ENCODE results near the gene FMN1.

The FMN1 gene

DNA sequence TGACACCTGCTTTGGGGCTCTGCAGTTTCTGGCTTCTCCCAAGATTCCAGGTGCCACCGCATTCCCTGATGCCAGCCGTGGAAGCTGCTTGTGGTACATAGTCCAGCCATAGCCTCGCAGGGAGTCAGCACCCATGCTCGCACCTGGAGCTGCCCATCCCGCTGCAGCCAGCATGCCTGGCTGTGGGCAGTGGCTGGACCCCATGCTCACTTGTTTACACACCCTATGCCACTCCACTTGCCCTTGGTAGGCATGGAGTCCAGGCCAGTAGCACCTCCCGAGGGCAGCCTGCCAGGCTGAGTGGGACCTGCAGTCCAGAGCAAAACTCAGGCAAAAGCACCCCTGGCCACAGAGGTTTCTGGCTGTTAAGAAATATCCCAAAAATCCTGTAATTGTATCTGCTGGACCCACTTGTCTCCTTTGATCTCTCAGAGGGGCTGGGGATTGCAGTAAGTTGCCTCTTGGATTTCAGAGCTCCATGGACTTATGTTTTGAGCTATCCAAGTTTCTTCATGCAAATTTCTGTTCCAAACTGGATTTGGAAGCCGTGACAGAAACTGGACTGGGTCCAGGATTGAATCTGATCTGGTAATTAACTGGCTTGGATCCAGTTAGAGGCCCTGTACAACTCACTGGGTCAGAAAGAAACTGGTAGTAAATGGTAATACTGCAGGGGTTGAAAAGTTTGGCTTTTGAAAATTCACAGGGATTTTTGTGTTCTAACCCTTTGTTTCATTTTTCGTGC lies 149.3 kb downstream of the FMN1 start:
- no peak for DNase-seq

DNA sequence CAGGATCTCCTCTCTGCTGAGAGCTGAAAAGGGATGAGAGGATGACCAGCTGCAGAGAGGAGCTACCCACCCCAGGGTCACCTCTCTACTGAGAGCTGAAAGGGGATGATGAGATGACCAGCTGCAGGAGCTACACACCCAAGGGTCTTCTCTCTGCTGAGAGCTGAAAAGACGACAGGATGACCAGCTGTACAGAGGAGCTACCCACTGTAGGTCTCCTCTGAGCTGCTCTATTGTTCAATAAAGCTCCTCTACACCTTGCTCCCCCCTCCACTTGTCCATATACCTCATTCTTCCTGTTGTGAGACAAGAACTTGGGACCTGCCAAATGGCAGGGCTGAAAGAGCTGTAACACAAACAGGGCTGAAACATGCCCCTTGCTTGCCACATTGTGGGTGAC lies 149.9 kb downstream of the FMN1 start:
- no peak for DNase-seq

DNA sequence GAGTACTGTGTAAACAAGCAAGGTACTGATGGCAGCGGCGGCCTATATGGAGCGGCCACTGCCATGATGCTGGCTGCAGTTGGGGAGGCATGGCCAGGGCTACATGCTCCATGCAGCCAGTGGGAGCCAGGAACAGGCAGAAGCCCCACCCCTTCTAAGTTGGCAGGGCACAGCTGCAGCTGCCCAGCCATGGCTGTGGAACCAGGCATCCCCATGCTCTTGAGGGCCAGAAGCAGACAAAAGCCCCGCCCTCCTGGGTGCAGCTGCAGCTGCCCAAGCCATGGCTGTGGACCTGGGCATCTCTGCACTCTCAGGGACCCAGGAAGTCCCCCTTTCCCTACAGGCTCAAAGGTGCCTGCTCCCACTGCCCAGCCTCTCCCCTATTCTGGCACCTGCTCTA lies 150.9 kb downstream of the FMN1 start:
- DNase-seq = no peak

DNA sequence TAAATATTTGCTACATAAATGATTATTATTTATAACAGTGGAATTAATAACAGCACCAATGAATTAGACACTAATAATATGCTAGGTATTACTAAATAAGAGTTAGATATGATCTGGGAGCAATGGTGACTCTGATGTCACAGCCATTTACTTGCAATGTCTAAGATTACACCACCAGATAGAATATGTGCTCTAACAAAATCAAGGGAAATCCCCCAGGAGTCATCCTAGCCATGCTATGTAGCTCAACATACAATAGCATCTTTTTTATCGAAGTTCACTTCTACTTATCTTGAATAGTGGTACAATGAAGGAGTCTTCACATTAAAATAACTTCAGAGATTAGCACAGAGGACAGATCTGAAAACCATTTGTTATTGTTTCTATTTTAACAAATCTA lies 154.0 kb downstream of the FMN1 start:
- DNase-seq = no peak

DNA sequence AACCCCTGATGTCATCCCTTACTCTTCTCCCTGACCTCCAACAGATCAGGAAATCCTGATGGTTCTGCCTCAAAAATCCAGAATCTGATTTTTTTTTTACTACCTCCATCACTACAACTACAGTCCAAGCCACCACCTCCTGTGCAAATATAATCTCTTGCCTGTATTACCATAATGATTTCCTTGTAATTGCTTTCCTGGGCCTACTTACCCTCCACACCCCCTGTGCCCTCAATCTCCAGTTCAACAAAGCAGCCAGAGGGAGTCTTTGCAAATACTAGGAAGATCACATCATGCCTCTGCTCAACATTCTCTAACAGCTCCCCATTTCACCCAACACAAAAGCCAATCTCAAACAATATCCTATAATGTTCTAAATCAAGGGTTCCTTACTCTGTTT lies 159.9 kb downstream of the FMN1 start:
- DNase-seq = no peak

DNA sequence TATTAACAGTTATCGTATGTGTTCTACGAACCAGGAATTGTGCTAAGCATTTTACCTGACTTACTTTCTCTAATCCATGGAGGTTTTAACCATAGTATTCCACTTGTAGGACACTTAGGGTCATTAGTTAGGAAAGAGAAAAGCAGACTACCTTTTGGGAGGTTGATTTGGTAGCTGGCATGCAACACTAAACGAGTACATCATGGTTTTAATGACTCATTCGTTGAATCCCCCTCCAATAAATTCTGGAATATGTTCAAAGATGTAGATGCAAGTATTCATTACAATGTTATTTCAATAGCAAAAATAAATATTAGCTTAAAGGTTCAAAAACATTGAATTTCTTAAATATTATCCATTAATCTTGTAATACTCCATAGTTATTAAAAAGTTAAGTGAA lies 162.5 kb downstream of the FMN1 start:
- no peak for DNase-seq

DNA sequence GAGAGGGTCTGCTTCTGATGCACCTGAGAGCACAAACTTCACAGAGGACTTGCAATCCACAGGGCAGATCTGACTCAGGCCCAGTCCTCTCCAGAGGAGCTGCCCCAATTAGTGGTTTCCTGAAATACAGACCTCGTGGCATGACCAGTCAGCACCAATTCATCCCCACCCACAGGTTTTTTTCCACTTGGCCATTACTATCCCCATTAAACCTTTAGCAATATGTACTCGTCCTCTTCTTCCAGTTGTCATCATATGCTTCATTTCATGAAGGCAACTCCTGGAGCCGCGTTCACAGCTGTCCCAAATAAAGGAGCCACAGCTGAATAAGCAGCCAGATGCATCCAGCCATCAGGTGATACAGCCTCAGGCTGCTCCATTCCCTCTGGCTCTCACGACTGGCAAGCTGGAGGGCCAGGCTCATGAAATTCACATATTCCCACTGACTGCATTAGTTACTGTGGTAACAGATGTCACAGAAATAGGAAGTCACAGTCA lies 163.1 kb downstream of the FMN1 start:
- no peak for DNase-seq

DNA sequence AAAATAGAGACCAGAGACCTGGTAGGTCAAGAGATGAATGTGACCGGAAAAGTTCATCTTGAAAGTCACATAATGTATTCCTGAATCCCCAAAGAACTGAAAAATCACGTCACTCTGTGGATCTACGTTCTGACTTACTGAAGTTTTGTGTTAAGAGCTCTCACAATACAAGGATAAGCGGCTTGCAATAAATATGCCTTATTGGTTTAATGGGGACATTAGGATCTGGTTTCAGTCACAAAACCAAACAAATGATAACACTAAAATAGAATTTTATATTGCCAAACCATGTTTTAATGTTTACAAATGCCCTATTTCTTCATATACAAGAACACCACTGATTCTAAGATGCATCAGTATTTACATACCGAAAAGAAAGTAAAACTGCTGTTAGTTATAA lies 164.2 kb downstream of the FMN1 start:
- no peak for DNase-seq

DNA sequence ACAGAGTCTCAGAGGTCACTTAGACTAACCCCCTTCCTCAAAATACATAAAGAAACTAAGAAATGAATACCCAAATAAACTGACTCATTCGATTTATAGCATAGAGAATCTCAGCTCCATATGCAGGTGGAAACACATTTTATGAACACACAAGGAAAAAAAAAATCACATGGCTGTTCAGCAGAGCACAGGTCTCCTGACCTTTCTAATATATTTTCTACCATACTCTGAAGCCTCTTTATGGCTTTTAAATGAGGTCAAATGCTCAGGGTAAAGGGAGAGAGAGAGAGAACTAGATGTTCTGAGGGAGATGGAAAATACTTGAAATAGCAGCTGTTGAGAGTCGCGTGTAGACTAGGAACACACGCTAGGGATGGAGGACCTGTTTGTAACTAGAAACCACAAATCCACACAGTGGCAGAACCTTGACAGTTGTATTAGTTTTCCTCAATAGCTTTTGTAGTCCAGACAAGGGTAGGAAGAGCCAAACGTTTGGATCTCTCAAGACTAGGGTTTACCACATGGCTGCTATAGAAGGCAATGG lies 165.3 kb downstream of the FMN1 start:
- DNase-seq = no peak

DNA sequence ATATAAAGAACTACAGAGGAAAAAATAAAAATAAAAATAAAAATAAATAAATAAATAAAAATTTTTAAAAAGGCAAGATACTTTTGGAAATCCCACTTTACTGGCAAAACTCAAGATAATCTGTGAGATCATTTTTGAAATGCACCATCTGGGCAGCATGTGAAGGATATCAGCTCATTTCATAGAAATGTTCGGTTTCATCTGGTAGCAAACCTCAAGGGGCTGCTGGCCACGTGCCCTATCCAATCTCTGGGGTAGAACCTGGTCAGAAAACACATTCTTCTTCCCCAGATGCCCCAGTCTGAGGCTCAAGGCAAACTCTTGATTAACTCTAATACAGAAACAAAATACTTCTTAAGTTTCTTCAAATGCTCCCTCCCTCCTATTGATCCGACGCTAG lies 166.0 kb downstream of the FMN1 start:
- DNase-seq = no peak

DNA sequence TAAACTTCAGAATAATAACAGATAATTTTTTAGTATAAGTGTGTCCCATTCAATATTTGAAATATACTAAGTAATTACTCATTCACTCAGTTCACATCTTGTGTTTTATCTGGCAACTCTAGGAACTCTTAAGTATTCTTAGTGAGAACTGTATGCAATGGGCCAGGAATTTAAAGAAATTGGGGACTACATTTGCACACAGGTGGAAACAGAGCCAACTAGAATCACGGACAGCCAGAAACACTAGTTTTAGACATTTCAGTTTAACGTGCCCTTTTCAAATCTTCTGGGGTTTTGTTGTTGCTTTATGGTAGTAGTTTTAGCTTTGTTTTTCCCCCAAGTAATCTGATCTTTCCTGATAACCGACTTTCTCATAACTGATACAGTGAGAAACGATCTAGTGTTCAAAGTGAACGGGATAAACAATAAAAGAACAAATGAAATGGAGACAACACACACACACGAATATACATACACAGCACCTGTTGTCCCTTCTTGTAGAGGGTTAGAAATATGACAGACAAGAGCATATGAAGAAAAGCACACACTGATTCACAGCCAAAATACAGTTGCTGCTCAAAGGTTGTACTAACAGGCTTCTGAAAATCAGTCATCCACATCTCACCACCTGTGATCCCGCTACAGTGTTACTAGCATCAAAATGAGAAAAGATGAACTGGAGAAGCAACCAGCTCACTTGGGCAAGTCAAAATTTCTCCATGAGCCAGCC lies 167.0 kb downstream of the FMN1 start:
- no peak for DNase-seq

DNA sequence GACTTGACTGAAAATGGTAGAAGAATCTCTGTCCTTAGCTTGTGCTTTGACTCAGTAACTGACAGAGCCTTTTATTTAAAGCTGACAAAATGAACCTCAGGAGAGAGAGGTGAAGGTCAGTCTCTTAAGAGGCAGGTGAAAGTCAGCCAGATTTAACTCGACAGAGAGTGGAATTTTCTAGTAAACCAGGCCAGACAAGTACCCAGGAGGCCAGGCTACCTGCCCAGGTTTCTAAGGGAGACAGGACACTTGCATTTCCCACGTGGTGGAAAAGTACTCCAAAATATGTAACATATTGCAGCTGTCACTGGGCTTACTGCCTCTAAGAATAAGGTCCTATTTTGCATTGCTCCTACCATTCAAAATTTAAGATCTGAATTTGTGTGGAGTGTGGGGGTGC lies 167.9 kb downstream of the FMN1 start:
- DNase-seq = no peak

DNA sequence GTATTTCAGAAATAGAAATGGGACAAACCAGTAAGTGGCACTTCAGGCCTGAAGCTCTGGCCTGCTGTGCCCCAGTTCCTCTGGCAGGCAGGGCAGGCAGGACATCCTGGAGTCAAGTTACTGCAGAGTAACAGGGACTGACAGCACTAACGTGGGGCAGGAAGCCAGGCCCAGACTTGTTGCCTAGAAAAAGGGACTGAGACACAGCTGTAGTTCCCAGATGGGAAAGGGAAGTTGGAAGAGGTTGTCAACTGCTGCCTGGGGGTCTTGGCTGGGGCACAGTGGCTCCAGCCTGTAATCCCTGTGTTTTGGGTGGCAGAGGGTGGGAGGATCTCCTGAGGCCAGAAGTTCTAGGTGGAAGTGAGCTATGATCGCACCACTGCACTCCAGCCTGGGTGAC lies 171.9 kb downstream of the FMN1 start:
- no peak for DNase-seq

DNA sequence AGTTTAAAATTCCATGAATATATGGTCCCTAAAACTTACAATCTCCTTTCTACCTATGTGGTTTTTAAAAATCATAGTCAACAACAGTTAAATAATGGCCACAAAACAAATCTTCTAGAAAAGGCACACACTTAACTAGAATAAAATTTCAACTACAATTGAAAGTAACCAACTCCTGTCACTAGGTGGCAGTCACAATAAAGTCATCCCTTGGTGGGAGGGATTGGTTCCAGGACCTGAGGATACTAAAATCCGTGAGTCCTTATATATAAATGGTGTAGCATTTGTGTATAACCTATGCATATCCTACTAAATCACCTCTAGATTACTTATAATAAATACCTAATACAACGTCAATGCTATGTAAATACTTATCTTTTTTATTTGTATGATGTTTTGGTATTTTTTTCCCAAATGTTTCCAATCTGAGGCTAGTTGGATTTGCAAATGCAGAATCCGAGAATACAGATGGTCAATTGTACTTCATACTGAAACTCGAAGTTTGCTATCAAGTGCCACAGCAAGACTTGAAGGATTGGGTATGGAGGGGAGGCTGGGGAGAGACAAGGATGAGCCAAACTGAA lies 172.6 kb downstream of the FMN1 start:
- DNase-seq = no peak

DNA sequence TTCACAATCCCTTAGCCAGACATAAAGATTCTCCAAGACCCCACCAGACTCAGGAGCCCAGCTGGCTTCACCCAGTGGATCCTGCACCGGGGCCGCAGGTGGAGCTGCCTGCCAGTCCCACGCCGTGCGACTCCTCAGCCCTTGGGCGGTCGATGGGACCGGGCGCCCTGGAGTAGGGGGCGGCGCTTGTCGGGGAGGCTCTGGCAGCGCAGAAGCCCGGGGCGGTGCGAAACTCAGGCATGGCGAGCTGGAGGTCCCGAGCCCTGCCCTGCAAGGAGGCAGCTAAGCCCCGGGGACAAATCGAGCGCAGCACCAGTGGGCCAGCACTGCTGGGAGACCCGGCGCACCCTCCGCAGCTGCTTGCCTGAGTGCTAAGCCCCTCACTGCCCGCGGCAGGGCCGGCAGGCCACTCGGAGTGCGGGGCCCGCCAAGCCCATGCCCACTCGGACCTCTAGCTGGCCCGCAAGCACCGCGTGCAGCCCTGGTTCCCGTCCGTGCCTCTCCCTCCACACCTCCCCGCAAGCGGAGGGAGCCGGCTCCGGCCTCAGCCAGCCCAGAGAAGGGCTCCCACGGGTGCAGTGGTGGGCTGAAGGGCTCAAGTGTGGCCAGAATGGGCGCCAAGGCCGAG lies 175.0 kb downstream of the FMN1 start:
- DNase-seq = no peak

DNA sequence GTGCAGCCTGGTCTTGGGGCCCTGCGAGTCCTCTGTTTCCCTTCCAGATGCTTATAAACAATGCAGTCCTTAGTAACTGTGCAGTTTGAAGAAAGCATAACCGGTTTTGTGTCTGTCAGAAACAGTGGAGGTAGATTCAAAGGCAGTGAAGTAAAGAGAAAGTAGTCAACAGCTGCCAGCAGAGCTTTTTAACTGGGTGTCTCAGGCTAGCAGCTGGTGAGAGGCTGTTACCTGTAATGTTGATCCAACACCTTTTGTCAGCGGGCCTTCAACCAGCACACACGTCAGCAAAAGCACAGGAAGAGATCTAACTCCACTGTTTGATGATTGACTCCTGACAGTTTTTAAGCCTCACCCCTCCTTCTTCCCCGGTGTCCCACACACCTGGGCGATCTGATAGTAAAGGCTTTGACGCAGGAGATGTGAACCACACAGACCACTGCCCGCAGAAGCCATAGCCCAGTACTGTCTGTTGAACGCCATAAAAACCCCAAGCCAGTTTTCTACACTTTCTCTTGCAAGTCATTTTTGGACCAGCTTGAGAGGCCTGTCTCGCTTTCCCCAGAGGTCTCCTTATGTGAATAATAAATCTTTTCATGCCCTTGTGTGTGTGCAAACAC lies 178.0 kb downstream of the FMN1 start:
- no peak for DNase-seq

DNA sequence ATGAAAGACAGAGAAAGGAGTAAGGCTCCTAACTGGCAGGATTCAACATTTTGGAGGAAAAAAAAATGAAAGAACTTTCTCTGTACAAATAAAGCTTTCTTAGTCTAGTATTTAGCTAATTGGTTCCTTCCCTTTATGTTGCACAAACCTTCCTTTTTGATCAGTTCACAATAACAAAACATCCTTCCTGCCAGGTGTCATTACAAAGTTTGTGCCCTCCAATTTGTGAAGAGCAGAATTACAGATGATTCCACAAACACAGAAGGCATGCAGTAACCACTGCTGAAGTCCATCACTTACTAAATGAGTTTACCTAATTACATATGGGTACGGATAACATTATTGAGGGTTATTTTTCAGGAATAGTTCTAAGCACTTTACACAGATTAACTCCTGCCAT lies 179.9 kb downstream of the FMN1 start:
- DNase-seq = no peak

DNA sequence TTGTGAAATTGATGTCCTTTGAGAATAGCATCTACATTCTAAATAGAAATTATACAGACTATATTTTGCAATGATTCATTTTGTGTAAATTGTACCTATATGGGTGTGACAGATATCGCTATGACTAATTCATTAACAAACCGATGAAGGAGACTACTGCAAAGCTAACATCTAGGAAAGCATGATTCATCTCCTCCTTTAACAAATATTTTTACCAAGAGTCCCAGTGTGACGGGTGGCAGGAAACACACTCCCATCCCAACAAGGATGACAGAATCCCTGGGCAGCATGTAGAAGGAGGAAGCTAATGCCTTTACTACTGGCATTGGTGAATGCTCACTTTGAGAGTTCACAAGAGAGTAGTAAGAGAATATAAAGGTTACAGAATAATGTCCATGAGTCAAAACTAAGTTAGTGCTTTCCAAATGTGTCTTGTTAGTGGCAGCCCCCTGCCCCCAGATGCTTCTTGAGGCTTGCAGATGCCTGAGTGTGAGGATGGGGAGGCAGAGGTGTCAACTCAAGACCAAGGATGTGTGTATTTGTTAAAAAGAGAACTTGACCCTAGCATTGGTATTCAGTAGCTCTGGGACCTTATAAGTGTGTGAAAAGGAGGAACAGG lies 180.6 kb downstream of the FMN1 start:
- no peak for DNase-seq

DNA sequence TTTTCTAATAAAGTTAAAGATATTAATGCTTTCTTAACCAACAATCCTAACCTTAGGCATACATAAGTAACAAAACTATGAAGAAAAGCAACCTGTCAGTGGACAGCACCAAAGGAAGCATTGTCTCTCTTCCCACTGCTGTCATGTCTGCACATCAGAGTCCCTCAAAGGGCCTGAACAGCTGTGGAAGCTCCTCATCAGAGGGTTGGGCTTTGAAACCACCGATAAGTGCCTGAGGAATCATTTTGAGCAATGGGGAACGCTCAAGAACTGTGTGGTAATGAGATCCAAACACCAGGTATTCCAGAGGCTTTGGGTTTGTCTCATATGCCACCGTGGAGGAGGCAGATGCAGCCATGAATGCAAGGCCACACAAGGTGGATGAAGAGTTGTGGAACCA lies 182.5 kb downstream of the FMN1 start:
- DNase-seq = no peak

DNA sequence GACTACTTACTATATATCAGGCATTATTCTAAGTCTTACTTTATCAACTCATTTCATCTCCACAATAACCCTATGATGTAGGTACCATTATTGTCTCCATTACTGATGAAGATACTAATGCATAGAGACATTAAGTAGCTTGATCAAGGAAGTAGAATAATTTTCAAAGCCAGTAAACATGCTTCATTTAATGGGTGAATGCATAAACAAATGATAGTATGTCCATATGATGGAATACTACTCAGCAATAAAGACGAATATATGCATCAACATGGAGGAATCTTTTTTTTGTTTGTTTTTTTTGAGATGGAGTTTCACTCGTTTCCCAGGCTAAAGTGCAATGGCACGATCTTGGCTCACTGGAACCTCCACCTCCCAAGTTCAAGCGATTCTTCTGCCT lies 184.9 kb downstream of the FMN1 start:
- no peak for DNase-seq

DNA sequence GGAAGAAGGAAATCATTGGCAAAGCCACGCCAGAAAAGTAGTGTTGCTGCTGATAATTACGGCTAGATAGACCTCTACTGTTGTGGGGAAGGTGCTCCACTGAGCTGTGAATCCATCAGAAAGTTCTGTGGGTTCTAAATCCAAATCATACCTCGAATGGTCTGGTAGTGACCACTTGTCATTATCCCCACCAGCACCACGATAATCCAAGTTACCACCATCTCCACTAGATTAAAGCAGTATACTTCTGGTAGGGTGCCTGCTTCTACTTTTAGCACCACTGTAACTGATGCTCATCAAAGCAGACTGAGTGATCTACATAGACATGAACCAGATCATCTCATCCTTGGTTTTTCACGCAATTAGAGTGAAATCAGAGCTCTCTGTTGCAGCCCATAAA lies 185.5 kb downstream of the FMN1 start:
- no peak for DNase-seq

DNA sequence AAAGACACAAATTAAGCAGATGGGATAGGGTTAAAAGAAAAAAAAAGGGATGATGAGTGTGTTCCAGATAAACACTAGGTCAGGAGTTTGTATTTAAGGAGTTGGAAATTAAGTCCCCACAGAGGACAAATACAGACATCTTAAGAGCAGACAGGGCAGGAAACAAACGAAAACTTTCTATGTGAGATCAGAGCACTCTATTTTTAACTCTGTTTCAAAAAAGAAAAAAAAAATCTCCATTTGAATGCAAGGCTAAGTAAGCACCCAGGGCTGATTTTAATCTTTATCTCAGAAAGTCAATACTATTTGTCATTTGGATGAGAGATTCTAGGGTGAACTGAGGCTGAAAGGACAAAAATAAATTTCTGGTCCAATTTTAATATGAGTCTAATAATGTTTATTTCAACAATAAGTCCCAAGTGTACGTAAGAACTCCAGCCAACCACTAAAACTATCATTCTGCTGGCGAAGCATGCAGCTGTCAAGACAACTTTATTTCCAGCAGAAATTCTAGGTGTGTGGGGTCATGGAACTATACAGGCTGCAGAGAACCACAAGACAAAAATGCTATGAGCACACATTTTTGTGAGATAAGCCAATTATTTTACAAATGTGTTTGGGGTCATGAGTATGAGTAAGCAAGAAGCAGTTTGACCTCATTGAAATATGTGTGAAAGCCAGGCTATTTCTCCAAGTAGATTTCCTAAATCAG lies 186.1 kb downstream of the FMN1 start:
- DNase-seq = no peak

Measured in NCI-H524 treated with DMSO at 0.1 percent for 48 hours (cell line).